Naive B cell (primary cell): ENCODE results near the gene CYP8B1. TPM values are rescaled to one million over a fixed set of nuclear protein-coding genes. Genes with fewer than 3 reads are reported as not detected.
A peak's percentile ranks its signal among the peaks of the same experiment; 100 is the strongest.

Experiments used
- ATAC-seq, 2 donors: fragments of 150-1000 bp; cut with Tn5 transposase; 2 replicates each; pipeline ENCODE4 v1.10.0; 2021; ENCODE audit warnings: low read depth in 2 of 2, mild to moderate bottlenecking in 2 of 2, moderate library complexity in 2 of 2
- DNase-seq: peaks from one replicate; pipeline ENCODE4 v3.0.0; 2022
- H3K27ac Mint-ChIP-seq, 6 donors: one replicate each; pipeline ENCODE4 v1.8.0; 2020 to 2022; ENCODE audit warnings: mild to moderate bottlenecking in 6 of 6, mixed read lengths in 6 of 6, moderate library complexity in 5 of 6, inconsistent platforms in 2 of 6
- H3K27me3 Mint-ChIP-seq, 3 donors: one replicate each; pipeline ENCODE4 v1.8.0; 2021 to 2022; ENCODE audit warnings: mixed read lengths in 3 of 3, mild to moderate bottlenecking in 1 of 3
- H3K36me3 Mint-ChIP-seq, 2 donors: one replicate each; pipeline ENCODE4 v1.8.0; 2020 to 2022; ENCODE audit warnings: mixed read lengths in 2 of 2, inconsistent platforms in 1 of 2, mild to moderate bottlenecking in 1 of 2
- H3K4me1 Mint-ChIP-seq, 3 donors: one replicate each; pipeline ENCODE4 v1.8.0; 2020 to 2022; ENCODE audit warnings: mixed read lengths in 3 of 3, inconsistent platforms in 1 of 3, mild to moderate bottlenecking in 1 of 3, moderate library complexity in 1 of 3
- H3K4me3 Mint-ChIP-seq, 8 donors: one replicate each; pipeline ENCODE4 v1.8.0; 2020 to 2022; ENCODE audit warnings: mild to moderate bottlenecking in 8 of 8, mixed read lengths in 8 of 8, moderate library complexity in 8 of 8, inconsistent platforms in 2 of 8
- H3K9me3 Mint-ChIP-seq, 7 donors: one replicate each; pipeline ENCODE4 v1.8.0; 2020 to 2022; ENCODE audit warnings: mixed read lengths in 7 of 7, mild to moderate bottlenecking in 5 of 7, inconsistent platforms in 2 of 7, moderate library complexity in 1 of 7
- polyA plus RNA-seq, 6 donors: library from polyadenylated mRNA; unstranded; fragments of 300-500 nt; fragmentation: Illumina TruSeq; gene quantifications; one replicate each; pipeline ENCODE4 v1.2.3, GENCODE V29; 2021; ENCODE audit warnings: low read depth in 6 of 6

The CYP8B1 gene
- polyA plus RNA-seq, 6 donors from 2014 or later = not detected

- no peaks in the 10 kb centered on the region for H3K4me1 Mint-ChIP-seq
- no peak overlapping the region for H3K4me3 Mint-ChIP-seq
Observed at GRCh38 chr3:42823351-42823750, 52.3 kb downstream of the CYP8B1 start.

GRCh38 chr3:42822828-42823227 lies 52.9 kb downstream of the CYP8B1 start:
- Mint-ChIP-seq H3K4me3 (peak overlapping the region in 1 of 8 donors; percentile 21), H3K27ac (peak overlapping the region in 1 of 6 donors; percentile 65), H3K9me3 (peaks cover 0 to 2% (median 0%) of the 10 kb centered on the region in 7 donors), H3K4me1 (no peaks in the 10 kb centered on the region), H3K27me3 (peaks cover 0 to 8% (median 4%) of the 10 kb centered on the region in 3 donors), H3K36me3 (no peaks in the 10 kb centered on the region)
- DNase-seq (no peak), ATAC-seq (no peak)

More at GRCh38 chr3:42823351-42823750, 52.3 kb downstream of the CYP8B1 start:
- no peak for ATAC-seq
- Mint-ChIP-seq H3K9me3 (peaks cover 0 to 2% (median 0%) of the 10 kb centered on the region in 7 donors), H3K36me3 (no peaks in the 10 kb centered on the region), H3K27ac (peak overlapping the region in 1 of 6 donors; percentile 15), H3K27me3 (peaks cover 2 to 9% (median 4%) of the 10 kb centered on the region in 3 donors)
- DNase-seq = no peak

Other genes starting within 250 kb of the CYP8B1 start
- gene ZBTB47, start 222.2 kb downstream of the CYP8B1 start, polyA plus RNA-seq = not detected
- not detected for gene KLHL40, start 190.3 kb downstream of the CYP8B1 start, polyA plus RNA-seq
- gene HHATL, start 173.1 kb downstream of the CYP8B1 start, polyA plus RNA-seq = not detected
- gene CCDC13, start 102.6 kb downstream of the CYP8B1 start, polyA plus RNA-seq = 1 to 10 TPM in 1 of 6 donors, under 1 TPM in 4, not detected in 1; 0.39 to 1.2 (median 0.56) TPM
- 10 to 100 TPM; 47.7 to 83.7 (median 65.3) TPM for gene HIGD1A, start 71.4 kb downstream of the CYP8B1 start, polyA plus RNA-seq
- under 1 TPM in 4 of 6 donors, not detected in 2; 0.10 to 0.28 (median 0.20) TPM for gene ACKR2, start 66.4 kb downstream of the CYP8B1 start, polyA plus RNA-seq
- not detected for gene ZNF662, start 30.3 kb upstream of the CYP8B1 start, polyA plus RNA-seq
- not detected for gene GASK1A, start 103.4 kb upstream of the CYP8B1 start, polyA plus RNA-seq
- 1 to 10 TPM in 5 of 6 donors, not detected in 1; 2.9 to 7.4 (median 6.1) TPM for gene POMGNT2, start 230.2 kb upstream of the CYP8B1 start, polyA plus RNA-seq